Fibroblast of skin of back (primary cell): ENCODE measurements around the gene MPND.

Source experiments
- DNase-seq: peaks from one replicate; pipeline ENCODE4 v3.0.0-alpha.2; 2013

The MPND gene

GRCh38 chr19:4366666-4367335 lies 23.4 kb downstream of the MPND start:
- no peak for DNase-seq

GRCh38 chr19:4367336-4367723 lies 24.0 kb downstream of the MPND start:
- DNase-seq = no peak

DNA sequence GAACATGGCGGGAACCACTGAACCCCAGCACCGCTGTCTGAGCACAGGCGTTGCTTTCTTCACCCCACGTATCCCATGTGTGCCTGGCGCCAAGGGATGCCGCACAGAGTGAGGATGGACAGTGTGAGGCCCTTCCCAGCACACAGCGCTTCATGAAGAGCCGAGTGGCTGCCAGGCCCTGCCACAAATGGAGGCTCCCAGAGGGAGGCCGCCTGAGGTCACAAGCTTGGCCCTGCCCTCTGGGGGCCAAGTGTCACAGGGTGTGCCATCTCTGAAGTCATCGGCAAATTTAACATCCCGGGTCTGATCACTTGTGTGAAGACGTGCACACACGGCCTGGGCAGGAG lies 24.4 kb downstream of the MPND start:
- DNase-seq = no peak

- DNase-seq = no peak
These were observed 24.9 kb downstream of the MPND start for GRCh38 chr19:4368128-4368820.

DNA sequence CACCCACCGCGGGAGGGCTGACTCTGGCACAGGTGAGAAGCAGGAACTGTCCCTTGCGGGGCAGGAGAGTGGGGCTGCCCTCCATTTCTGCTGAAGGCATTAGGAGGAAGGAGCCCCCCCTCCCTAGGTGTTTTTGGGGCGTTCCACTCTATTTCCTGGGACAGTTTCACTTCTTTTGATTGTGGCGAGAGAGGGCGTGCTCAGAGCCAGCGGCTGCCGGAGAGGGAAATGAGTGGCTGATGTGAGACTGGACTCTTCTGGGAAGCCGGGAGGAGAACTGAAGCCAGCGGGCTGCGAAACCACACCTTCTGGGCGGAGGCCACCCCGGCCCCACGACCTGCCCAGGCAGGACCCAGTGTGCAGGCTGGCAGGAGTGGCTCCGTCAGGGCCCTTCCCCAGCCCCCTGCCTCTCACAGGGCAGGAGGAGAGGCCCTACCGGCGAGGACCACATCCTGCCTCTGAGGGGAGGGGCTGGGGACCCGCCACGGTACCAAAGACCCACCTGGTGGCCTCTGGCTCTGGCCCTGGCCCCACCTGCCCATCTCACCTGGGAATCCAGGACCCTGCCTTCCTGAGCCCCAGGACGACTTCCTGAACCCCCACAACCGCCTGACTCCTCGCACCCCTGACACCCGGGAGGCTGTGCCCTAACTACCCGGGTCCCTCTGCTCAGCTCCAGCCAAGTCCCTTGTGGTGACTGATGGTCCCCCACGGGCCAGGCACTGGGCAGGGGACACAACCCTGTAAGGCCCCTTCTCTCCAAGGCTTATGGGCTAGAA lies 25.9 kb downstream of the MPND start:
- DNase-seq = no peak

GRCh38 chr19:4369888-4370260 lies 26.5 kb downstream of the MPND start:
- DNase-seq = no peak

GRCh38 chr19:4370418-4371041 lies 27.2 kb downstream of the MPND start:
- no peak for DNase-seq

DNA sequence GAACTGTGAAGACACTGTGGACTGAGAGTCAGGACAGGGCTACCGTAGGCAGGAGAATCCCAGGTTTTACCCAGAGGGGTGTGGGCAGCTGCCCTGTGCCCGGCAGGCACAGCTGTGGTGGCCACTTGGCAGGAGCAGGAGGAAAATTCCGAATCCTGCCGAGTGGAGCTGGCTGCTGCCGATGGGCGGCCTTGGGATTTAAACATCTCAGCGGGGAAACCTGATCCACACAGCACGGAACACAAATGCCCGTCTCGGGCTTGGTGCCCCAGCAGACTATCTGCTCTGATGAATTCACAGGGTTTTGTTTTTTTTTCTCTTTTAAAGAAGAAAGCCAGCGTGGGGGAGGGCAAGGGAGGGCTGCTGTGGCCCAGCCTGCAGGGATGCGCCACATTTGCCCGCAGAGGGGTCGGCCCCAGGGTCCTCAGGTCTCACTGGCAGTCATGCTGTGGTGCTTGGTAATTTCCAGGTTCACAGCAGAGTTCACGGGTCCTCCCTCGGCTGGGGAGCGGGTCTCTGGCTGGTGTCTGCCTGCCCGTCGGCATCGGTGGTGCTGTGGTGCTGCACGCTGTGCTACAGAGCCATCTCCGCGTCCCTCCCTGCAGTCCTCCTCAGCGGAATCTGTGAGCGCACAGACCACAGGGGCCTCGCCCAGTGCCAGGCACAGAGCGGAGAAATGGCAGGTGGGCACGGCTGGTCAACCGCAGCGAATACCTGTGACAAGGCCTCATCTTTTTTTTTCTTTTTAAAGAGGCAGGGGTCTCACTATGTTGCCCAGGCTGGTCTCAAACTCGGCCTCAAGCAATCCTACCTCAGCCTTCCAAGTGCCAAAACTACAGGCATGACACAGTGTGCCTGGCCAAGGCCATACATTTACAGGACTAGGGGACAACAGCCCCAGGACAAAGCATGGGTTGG lies 28.1 kb downstream of the MPND start:
- no peak for DNase-seq

DNA sequence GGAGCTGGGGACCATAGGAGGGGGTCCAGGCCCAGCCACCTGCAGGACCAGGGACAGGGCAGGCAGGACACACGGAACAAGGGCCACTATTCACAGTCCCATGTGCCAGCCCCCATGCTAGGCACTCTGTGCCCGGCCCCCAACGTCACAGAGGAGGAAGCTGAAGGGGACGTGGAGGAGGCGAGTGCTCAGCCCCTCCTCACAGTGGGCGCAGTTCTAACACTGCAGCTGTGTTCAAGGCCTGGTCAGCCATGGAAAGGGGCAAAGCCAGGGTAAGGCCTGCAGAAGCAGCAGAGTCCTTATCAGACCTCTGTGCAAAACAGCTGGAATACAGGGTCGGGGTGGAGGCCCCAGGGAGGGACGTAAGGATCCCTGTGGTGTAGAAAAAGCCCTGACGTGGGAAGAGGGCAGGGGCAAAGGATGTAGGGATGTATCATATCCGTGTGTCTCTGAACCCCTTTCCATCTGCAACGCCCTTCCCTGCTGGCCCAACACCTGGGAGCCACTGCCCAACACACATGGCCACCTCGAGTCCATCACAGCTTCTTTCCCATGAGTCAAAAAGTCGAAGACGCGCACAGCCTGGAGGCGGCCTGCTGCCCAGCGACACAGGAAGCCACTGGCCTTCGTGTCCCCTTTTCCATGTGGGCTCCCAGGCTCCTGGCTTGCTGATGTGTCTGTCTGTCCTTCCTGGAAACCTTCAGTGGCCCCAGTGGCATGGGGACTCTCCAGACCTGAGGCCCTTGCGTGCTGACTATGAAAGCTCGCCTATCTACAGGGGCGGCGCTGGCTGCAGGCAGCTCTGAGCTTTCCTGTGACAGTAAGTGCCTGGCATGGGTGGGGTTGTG lies 29.0 kb downstream of the MPND start:
- no peak for DNase-seq

DNA sequence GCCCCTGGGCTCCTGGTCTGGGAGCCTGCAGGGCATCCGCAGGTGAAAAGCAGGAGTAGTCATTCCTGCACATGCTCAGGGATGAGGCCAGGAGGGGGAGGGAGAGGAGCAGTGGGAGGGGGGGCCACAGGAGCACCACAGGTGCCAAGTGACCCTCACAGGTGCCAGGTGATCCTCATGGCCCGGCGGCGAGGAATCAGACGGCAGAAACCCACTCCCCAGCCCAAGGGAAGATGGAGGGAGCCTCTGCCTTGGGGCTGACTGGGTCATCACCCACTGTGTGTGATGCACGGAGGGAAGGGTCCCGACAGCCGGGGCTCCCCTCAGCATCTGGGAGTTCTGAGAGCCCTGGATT lies 29.6 kb downstream of the MPND start:
- DNase-seq = no peak

- DNase-seq = peak; percentile 76
These were observed 30.5 kb downstream of the MPND start for GRCh38 chr19:4373601-4374497.

DNA sequence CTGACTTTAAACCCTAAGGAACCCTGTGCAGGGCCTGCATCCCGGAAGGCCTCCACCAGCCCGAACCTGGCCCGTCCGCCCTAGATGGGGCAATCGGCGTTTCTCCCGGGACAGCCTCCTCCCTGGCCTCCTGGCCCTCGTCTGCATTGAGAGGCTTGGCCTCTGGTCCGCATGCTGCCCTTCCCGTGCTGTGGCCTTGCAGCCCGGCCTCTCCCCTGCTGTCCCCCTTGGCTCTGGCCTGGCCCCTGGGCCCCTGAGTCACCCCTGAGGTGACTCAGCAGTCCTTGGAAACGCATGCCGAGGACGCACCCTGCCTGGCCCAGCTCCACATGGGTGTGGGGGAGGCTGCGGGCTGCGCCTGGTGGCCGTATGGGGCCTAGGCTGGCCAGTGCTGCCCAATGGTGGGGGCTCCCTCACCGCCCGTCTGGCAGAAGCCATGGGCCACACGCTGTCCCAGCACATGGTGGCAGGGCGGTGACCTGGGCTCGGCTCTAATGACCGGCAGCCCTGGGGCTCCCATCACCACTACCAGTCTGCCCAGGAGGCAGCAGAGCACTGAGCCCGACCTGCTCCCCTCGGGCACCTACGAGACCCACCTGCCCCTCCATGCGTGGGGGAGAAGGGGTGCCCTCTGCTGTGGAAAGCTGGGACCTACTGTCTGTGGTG lies 31.3 kb downstream of the MPND start:
- peak; percentile 91 for DNase-seq

DNA sequence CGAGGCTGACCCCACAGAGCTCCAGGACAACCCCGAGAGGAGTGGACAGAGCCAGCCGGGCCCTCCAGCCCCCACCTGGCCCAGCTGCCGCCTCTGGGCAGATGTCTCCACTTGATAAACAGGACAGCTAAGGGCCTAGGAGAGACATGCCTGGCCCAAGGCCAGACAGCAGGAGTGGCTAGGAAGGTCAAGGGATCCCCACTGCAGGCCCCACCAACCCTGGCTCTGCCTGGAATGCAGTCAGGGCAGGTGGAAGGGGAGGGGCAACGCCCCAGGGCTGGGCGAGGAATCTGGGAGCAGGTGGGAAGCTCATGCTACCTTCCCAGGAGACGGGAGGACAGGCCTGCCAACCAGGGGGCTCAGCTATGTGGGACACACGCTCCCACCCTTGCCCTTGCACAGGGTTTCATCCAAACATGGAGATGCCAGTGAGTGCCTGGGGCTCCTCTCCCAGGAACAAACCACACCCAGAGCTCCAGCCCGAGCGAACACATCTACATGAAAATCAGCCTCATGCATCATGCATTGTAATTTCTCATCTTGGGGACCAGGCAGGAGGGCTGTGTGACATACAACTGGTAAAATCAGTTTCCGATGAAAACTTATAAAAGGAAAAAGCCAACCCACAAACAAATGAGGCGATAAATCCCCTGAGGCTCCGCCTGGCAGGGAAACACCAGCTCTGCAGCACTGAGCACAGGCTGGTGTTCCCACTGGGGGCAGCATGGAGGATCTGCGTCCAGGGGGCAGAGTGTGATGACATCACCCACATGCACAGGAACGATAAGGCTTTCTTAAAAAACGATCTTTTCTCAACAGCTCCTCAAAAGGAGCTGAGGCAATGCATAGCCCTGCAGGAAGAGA lies 32.0 kb downstream of the MPND start:
- DNase-seq = peak; percentile 84

DNA sequence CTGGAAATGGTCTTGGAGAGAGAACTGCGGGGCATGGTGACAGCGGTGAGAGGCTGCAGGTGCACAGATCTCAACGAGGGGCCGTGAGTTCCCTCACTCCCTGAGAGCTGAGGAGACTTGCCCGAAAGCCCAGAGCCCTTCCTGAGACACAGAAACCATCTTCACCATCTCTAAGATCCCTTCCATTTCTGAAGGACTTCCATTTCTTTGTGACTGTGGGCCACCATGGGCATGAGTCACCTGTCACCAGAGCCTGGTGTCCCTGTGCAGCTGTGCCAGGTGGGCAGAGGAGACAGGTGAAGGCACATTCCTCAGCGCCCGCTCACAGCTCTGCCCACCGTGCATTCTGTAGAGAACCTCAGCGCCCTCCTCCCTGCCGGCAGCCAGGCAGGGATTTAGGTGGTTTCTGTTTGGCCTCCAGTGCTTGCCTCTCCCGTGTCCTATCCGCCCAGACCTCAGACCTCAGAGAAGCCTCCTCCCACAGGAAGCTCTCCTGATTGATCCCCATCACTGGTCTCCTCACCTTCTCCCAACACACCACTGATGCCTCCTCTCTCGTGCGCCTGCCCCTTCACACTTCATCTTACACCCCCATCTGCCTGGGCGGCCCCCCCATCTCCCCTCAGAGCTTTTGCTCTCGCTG lies 32.8 kb downstream of the MPND start:
- DNase-seq = no peak

- no peak for DNase-seq
These were observed 33.3 kb downstream of the MPND start for GRCh38 chr19:4376671-4376990.

DNA sequence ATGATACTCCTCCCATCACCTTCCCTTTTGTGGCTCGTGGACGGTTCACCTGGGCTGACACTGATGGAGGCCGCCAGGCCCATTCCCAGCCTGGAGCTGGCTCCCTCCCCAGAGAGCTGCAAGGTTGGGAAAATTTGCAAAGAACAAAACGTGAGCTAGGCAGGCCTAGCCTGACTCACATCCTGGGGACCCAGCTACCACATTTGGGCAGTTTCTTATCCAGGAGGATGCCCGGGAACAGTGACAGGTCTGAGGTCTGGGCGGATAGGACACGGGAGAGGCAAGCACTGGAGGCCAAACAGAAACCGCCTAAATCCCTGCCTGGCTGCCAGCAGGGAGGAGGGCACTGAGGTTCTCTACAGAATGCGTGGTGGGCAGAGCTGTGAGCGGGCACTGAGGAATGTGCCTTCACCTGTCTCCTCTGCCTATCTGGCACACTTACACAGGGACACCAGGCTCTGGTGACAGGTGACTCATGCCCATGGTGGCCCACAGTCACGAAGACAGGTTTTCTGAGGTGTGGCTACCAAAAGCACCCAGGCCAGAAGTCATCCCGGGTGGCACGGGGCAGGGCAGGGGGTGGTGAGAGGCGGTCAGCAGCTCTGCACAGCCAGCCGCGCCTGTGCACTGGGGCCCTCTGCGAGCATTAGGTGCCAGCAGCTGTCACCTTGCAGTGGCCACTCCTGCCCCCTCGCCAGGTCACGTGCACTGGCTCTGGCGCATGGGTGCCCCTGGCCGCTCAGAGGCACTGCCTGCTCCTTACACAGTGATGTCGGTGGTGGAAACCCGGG lies 33.8 kb downstream of the MPND start:
- peak; percentile 47 for DNase-seq

DNA sequence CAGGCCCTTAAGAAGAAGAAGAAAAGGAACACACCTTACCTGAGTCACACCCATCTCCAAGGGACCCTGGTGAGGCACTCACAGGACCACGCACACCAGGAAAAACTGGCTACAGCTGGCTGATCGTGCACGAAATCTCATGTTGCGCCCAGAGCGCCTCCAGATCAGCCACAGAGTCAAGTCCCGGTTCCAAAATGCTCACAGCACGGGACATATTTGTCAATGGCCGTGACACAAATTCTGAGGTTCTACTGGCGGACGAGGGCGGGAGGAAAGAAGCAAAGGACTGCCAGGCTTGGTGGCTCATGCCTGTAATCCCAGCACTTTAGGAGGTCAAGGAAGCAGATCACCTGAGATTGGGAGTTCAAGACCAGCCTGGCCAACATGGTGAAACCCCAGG lies 35.5 kb downstream of the MPND start:
- DNase-seq = no peak
